HepG2 (cell line): ENCODE measurements around the gene PEX19. TPM values are rescaled to one million over a fixed set of nuclear protein-coding genes. Genes with fewer than 3 reads are reported as not detected.
A peak's percentile ranks its signal among the peaks of the same experiment; 100 is the strongest.

ENCODE experiments used
- AKAP8 ChIP-seq: sonication (generic); formaldehyde crosslinking; IDR thresholded peaks from 2 replicates; pipeline ENCODE4 v1.5.1; 2020; ENCODE audit warnings: mild to moderate bottlenecking, missing genetic modification reagents
- ATF7-NPFF ChIP-seq: sonication (generic); formaldehyde crosslinking; IDR thresholded peaks from 2 replicates; pipeline ENCODE4 v1.8.1; 2023; ENCODE audit warnings: mild to moderate bottlenecking, low read depth, missing genetic modification reagents, moderate library complexity
- CBX1 ChIP-seq: IDR thresholded peaks from one replicate; pipeline ENCODE4 v1.6.1; 2016; ENCODE audit warnings: antibody characterized with exemption, low read depth
- ESRRA ChIP-seq: sonication (generic); formaldehyde crosslinking; IDR thresholded peaks from 2 replicates; pipeline ENCODE4 v1.5.1; 2020; ENCODE audit warnings: mild to moderate bottlenecking, low read depth, missing genetic modification reagents
- NR3C1 ChIP-seq: sonication (generic); formaldehyde crosslinking; IDR thresholded peaks from 2 replicates; pipeline ENCODE4 v1.4.0; 2020; ENCODE audit warnings: missing genetic modification reagents
- REPIN1 ChIP-seq: sonication (generic); formaldehyde crosslinking; IDR thresholded peaks from 2 replicates; pipeline ENCODE4 v1.8.0; 2022; ENCODE audit warnings: missing genetic modification reagents, low read depth, mild to moderate bottlenecking, borderline replicate concordance
- SIN3A ChIP-seq: IDR thresholded peaks from 2 replicates; pipeline ENCODE4 v1.6.1; 2011; ENCODE audit warnings: low read depth, mild to moderate bottlenecking, control low read depth, low read length, borderline replicate concordance
- SRSF4 ChIP-seq: fragments of 200-400 bp; formaldehyde crosslinking; IDR thresholded peaks from one replicate; pipeline ENCODE4 v1.6.1; 2018; ENCODE audit warnings: mild to moderate bottlenecking, low read depth, low read length, moderate library complexity; ENCODE audit not compliant: poor library complexity, severe bottlenecking
- ZNF333 ChIP-seq: sonication (generic); formaldehyde crosslinking; IDR thresholded peaks from 2 replicates; pipeline ENCODE4 v1.4.0; 2020; ENCODE audit warnings: mild to moderate bottlenecking, missing genetic modification reagents, borderline replicate concordance
- ZNF343 ChIP-seq: sonication (generic); formaldehyde crosslinking; IDR thresholded peaks from 2 replicates; pipeline ENCODE4 v1.4.0; 2020; ENCODE audit warnings: mild to moderate bottlenecking, missing genetic modification reagents
- polyA plus RNA-seq, 8 experiments: library from polyadenylated mRNA; depleted of rRNA in 3 of 8; stranded (reverse) in 7 of 8; unstranded in 1 of 8; fragments of >200 nt; fragmentation: Illumina TruSeq in 4 of 8; extraction: Trizol in 4 of 8; gene quantifications; 2 replicates each; pipeline versions ENCODE4 v1.2.1 to v1.2.3, GENCODE V29; 2011 to 2016; ENCODE audit warnings: low read depth in 4 of 8, missing spikeins in 1 of 8, mixed read lengths in 1 of 8; ENCODE audit not compliant: insufficient read depth in 1 of 8
- total RNA-seq, 5 experiments: library from RNA; depleted of rRNA; stranded (reverse); fragments of >200 nt; fragmentation: Illumina TruSeq; extraction: Trizol; gene quantifications; 2 replicates each; pipeline ENCODE4 v1.2.3, GENCODE V29; 2016; ENCODE audit warnings: low read depth in 1 of 5
- TF ChIP-seq, protein P1 (sequence below): sonication (generic); formaldehyde crosslinking; conservative IDR thresholded peaks from 2 replicates; pipeline ENCODE4 v1.8.0; 2022; ENCODE audit warnings: mild to moderate bottlenecking, moderate library complexity, missing genetic modification reagents
- TF ChIP-seq, protein P2 (sequence below): IDR thresholded peaks from 2 replicates; pipeline ENCODE4 v1.4.0; 2020; ENCODE audit warnings: mild to moderate bottlenecking, missing genetic modification reagents
- TF ChIP-seq, protein P3 (sequence below): sonication (generic); formaldehyde crosslinking; IDR thresholded peaks from 2 replicates; pipeline ENCODE4 v1.4.0; 2020; ENCODE audit warnings: missing genetic modification reagents, low read depth, mild to moderate bottlenecking, borderline replicate concordance
- TF ChIP-seq, protein P4 (sequence below): sonication (generic); formaldehyde crosslinking; IDR thresholded peaks from 2 replicates; pipeline ENCODE4 v1.8.0; 2022; ENCODE audit warnings: mild to moderate bottlenecking, missing genetic modification reagents; ENCODE audit not compliant: insufficient replicate concordance
- TF ChIP-seq, protein P5 (sequence below): sonication (generic); formaldehyde crosslinking; IDR thresholded peaks from 2 replicates; pipeline ENCODE4 v1.4.0; 2020; ENCODE audit warnings: missing genetic modification reagents

PEX19 gene
- total and polyA plus RNA-seq, 2 of the 13 experiments (the other 11 are each of a cell fraction or from before 2014, with no cell fraction given), result 47.0 to 51.8 TPM

DNA sequence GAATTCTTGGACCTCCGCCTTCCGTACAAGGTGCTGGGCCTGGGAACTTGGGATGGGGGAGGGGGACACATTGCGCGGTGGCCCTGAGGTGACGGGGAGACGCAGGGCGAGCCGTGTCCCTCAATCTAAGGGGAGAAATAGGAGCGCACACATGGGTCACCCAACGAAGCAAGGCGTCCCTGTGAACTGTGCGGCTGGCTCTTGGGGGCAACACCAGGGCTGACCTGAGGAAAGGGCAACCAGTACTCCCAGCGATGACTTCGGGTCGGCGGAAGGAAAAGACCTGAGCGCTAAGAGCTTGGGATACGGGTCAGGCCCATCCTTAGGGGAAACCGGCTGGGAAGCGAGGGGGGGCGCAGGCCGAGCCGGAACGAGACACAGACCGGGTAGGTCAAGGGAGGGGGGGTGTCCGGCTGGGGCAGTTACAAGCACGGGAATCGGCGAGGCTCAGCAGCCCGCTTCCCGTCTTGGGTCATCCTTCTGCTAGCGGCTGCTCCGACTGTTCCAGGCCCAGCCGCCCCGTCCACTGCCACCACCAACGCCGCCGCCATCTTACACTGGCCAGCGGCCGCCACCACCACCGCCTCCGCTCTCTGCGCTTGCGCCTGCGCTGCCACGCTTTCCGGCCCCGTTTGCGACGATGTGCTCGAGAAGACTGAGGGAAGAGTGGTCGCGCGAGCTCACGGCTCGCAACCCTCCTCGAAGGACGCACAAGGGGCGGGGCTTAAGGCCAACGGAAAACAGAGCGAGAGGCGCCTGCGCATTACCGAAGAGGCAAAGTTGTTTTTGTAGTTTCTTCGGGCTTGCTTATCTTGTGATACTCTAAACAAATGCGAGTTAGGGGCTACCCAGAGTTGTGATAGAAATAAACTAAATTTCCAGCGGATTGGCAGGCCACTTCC is 22.8 kb downstream of the PEX19 start, which contains the start of gene DCAF8 (continued):
- TF ChIP-seq, protein P1, sequence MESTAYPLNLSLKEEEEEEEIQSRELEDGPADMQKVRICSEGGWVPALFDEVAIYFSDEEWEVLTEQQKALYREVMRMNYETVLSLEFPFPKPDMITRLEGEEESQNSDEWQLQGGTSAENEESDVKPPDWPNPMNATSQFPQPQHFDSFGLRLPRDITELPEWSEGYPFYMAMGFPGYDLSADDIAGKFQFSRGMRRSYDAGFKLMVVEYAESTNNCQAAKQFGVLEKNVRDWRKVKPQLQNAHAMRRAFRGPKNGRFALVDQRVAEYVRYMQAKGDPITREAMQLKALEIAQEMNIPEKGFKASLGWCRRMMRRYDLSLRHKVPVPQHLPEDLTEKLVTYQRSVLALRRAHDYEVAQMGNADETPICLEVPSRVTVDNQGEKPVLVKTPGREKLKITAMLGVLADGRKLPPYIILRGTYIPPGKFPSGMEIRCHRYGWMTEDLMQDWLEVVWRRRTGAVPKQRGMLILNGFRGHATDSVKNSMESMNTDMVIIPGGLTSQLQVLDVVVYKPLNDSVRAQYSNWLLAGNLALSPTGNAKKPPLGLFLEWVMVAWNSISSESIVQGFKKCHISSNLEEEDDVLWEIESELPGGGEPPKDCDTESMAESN (CRISPR knock-in tag), result peak; percentile 86
- no peak for TF ChIP-seq ESRRA (CRISPR knock-in tag)
- peak; percentile 75 for TF ChIP-seq CBX1
- TF ChIP-seq, protein P2, sequence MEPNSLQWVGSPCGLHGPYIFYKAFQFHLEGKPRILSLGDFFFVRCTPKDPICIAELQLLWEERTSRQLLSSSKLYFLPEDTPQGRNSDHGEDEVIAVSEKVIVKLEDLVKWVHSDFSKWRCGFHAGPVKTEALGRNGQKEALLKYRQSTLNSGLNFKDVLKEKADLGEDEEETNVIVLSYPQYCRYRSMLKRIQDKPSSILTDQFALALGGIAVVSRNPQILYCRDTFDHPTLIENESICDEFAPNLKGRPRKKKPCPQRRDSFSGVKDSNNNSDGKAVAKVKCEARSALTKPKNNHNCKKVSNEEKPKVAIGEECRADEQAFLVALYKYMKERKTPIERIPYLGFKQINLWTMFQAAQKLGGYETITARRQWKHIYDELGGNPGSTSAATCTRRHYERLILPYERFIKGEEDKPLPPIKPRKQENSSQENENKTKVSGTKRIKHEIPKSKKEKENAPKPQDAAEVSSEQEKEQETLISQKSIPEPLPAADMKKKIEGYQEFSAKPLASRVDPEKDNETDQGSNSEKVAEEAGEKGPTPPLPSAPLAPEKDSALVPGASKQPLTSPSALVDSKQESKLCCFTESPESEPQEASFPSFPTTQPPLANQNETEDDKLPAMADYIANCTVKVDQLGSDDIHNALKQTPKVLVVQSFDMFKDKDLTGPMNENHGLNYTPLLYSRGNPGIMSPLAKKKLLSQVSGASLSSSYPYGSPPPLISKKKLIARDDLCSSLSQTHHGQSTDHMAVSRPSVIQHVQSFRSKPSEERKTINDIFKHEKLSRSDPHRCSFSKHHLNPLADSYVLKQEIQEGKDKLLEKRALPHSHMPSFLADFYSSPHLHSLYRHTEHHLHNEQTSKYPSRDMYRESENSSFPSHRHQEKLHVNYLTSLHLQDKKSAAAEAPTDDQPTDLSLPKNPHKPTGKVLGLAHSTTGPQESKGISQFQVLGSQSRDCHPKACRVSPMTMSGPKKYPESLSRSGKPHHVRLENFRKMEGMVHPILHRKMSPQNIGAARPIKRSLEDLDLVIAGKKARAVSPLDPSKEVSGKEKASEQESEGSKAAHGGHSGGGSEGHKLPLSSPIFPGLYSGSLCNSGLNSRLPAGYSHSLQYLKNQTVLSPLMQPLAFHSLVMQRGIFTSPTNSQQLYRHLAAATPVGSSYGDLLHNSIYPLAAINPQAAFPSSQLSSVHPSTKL, result peak; percentile 59
- TF ChIP-seq ZNF343 (CRISPR knock-in tag), result peak; percentile 86; the same call in 1 of the 2 replicates
- no peak for TF ChIP-seq NR3C1 (CRISPR knock-in tag)
- TF ChIP-seq SRSF4, result no peak
- TF ChIP-seq, protein P3, sequence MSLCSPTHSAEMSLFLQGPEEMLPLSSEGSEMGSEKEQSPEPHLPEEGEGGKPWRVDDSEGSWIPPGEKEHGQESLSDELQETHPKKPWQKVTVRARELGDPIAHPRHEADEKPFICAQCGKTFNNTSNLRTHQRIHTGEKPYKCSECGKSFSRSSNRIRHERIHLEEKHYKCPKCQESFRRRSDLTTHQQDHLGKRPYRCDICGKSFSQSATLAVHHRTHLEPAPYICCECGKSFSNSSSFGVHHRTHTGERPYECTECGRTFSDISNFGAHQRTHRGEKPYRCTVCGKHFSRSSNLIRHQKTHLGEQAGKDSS (CRISPR knock-in tag), result peak; percentile 42; the same call in 1 of the 2 replicates
- TF ChIP-seq ZNF333 (CRISPR knock-in tag), result no peak; the same call in 1 of the 2 replicates
- TF ChIP-seq REPIN1, result peak; percentile 82; the same call in 1 of the 2 replicates
- TF ChIP-seq, protein P4, sequence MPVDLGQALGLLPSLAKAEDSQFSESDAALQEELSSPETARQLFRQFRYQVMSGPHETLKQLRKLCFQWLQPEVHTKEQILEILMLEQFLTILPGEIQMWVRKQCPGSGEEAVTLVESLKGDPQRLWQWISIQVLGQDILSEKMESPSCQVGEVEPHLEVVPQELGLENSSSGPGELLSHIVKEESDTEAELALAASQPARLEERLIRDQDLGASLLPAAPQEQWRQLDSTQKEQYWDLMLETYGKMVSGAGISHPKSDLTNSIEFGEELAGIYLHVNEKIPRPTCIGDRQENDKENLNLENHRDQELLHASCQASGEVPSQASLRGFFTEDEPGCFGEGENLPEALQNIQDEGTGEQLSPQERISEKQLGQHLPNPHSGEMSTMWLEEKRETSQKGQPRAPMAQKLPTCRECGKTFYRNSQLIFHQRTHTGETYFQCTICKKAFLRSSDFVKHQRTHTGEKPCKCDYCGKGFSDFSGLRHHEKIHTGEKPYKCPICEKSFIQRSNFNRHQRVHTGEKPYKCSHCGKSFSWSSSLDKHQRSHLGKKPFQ (CRISPR knock-in tag), result peak; percentile 31
- peak; percentile 74 for TF ChIP-seq ATF7-NPFF (CRISPR knock-in tag)
- TF ChIP-seq SIN3A, result 0 out of 2 replicates have a peak, but pooled peaks have one; percentile 42
- TF ChIP-seq, protein P5, sequence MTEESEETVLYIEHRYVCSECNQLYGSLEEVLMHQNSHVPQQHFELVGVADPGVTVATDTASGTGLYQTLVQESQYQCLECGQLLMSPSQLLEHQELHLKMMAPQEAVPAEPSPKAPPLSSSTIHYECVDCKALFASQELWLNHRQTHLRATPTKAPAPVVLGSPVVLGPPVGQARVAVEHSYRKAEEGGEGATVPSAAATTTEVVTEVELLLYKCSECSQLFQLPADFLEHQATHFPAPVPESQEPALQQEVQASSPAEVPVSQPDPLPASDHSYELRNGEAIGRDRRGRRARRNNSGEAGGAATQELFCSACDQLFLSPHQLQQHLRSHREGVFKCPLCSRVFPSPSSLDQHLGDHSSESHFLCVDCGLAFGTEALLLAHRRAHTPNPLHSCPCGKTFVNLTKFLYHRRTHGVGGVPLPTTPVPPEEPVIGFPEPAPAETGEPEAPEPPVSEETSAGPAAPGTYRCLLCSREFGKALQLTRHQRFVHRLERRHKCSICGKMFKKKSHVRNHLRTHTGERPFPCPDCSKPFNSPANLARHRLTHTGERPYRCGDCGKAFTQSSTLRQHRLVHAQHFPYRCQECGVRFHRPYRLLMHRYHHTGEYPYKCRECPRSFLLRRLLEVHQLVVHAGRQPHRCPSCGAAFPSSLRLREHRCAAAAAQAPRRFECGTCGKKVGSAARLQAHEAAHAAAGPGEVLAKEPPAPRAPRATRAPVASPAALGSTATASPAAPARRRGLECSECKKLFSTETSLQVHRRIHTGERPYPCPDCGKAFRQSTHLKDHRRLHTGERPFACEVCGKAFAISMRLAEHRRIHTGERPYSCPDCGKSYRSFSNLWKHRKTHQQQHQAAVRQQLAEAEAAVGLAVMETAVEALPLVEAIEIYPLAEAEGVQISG (CRISPR knock-in tag), result peak; percentile 86
- no peak for TF ChIP-seq AKAP8 (CRISPR knock-in tag)
